Parathyroid adenoma (tissue), 2 donors: Measurements from ENCODE around the gene CAMTA1.

ENCODE experiments used
- H2AFZ ChIP-seq: fragments of 300-600 bp; sonication (generic); one replicate; pipeline ENCODE4 v1.7.0; 2017; ENCODE audit warnings: antibody characterized with exemption, mild to moderate bottlenecking
- H3K27ac ChIP-seq: fragments of 300-600 bp; sonication (generic); one replicate; pipeline ENCODE4 v1.7.0; 2017
- H3K27me3 ChIP-seq: fragments of 300-600 bp; sonication (generic); one replicate; pipeline ENCODE4 v1.7.0; 2017; ENCODE audit warnings: low read length; ENCODE audit not compliant: control insufficient read depth, insufficient read depth
- H3K36me3 ChIP-seq: fragments of 300-600 bp; sonication (generic); one replicate; pipeline ENCODE4 v1.7.0; 2017; ENCODE audit warnings: low read length; ENCODE audit not compliant: control insufficient read depth, insufficient read depth
- H3K4me1 ChIP-seq: fragments of 300-600 bp; sonication (generic); one replicate; pipeline ENCODE4 v1.7.0; 2017; ENCODE audit warnings: control low read depth
- H3K4me2 ChIP-seq: fragments of 300-600 bp; sonication (generic); one replicate; pipeline ENCODE4 v1.7.0; 2017; ENCODE audit warnings: low read length
- H3K4me3 ChIP-seq: fragments of 300-600 bp; sonication (generic); one replicate; pipeline ENCODE4 v1.7.0; 2017; ENCODE audit warnings: low read depth, low read length
- H3K79me2 ChIP-seq: fragments of 300-600 bp; sonication (generic); one replicate; pipeline ENCODE4 v1.7.0; 2017; ENCODE audit warnings: control low read depth
- H3K9ac ChIP-seq: fragments of 300-600 bp; sonication (generic); one replicate; pipeline ENCODE4 v1.7.0; 2017; ENCODE audit warnings: mild to moderate bottlenecking
- H3K9me3 ChIP-seq: fragments of 300-600 bp; sonication (generic); one replicate; pipeline ENCODE4 v1.7.0; 2017; ENCODE audit warnings: low read length; ENCODE audit not compliant: control insufficient read depth
- TF ChIP-seq, protein P1 (sequence below): fragments of 300-600 bp; sonication (generic); IDR thresholded peaks from one replicate; pipeline ENCODE4 v1.7.0; 2017; ENCODE audit warnings: antibody characterized with exemption, mild to moderate bottlenecking
- donor health status: primary hyperparathyroidism.

The CAMTA1 gene

DNA sequence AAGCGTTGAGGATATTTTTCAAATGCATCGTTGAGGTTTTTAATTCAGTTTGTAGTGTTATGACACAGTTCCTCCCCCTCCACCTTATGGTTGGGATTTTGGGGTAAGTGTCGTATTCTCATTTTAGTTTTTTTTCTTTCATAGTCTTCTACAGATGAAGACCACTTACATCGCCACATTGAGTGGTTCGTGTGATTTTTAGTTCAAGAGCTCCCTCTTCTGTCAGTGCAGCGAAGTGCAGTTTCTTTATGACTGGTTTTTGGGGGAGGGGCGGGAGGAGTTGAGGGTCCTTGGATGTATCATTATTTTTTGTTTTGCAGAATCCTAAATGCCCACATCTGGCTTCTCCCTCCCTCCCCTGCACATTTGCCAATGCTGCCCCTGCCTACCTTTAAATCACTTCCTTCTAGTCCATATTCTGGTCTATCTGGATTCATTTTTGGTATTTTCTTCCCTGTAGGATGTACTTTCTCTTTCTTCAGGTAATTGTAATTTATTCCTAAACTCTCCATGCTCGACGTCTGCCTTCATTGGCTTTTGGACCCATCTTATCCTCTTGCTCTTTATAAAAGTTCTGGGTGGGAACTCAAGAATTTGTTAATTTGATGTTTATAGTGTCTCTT is 433.1 kb downstream of the CAMTA1 start:
- no peaks in the 10 kb centered on the region for H3K9me3 ChIP-seq
- peaks cover 5% of the 10 kb centered on the region for H3K27me3 ChIP-seq
- no peak overlapping the region for H3K27ac ChIP-seq
- H3K4me1 ChIP-seq: no peaks in the 10 kb centered on the region
- no peaks in the 10 kb centered on the region for H3K79me2 ChIP-seq
- H2AFZ ChIP-seq: no peak overlapping the region
- no peak overlapping the region for H3K9ac ChIP-seq
- no peaks in the 10 kb centered on the region for H3K36me3 ChIP-seq
- H3K4me2 ChIP-seq: no peak overlapping the region
- TF ChIP-seq, protein P1, sequence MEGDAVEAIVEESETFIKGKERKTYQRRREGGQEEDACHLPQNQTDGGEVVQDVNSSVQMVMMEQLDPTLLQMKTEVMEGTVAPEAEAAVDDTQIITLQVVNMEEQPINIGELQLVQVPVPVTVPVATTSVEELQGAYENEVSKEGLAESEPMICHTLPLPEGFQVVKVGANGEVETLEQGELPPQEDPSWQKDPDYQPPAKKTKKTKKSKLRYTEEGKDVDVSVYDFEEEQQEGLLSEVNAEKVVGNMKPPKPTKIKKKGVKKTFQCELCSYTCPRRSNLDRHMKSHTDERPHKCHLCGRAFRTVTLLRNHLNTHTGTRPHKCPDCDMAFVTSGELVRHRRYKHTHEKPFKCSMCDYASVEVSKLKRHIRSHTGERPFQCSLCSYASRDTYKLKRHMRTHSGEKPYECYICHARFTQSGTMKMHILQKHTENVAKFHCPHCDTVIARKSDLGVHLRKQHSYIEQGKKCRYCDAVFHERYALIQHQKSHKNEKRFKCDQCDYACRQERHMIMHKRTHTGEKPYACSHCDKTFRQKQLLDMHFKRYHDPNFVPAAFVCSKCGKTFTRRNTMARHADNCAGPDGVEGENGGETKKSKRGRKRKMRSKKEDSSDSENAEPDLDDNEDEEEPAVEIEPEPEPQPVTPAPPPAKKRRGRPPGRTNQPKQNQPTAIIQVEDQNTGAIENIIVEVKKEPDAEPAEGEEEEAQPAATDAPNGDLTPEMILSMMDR: peak; percentile 64
- no peak overlapping the region for H3K4me3 ChIP-seq

DNA sequence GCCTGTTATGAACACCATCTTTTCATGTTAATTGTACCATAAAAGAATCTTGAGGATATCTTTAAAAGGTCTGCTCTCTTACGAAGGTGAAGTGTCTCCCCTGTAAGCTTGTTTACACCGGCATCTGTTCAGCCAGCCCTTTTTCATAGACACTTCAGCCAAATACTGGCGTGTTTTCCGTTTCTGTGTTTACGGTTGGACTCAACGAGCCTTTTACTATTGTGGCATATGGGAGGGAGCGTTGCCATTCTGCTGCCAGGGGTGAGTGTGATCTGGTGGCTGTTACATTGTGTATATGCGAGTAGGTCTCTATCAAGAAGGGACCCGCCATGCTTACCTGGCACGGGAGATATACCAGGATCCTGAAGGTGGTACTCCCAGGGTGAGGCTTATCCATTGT is 433.8 kb downstream of the CAMTA1 start:
- no peak overlapping the region for H2AFZ ChIP-seq
- H3K27me3 ChIP-seq: peaks cover 5% of the 10 kb centered on the region
- H3K4me1 ChIP-seq: no peaks in the 10 kb centered on the region
- H3K4me3 ChIP-seq: no peak overlapping the region
- no peak overlapping the region for H3K9ac ChIP-seq
- no peaks in the 10 kb centered on the region for H3K79me2 ChIP-seq
- H3K4me2 ChIP-seq: no peak overlapping the region
- H3K36me3 ChIP-seq: no peaks in the 10 kb centered on the region
- TF ChIP-seq, protein P1: no peak
- H3K9me3 ChIP-seq: no peaks in the 10 kb centered on the region
- H3K27ac ChIP-seq: no peak overlapping the region

DNA sequence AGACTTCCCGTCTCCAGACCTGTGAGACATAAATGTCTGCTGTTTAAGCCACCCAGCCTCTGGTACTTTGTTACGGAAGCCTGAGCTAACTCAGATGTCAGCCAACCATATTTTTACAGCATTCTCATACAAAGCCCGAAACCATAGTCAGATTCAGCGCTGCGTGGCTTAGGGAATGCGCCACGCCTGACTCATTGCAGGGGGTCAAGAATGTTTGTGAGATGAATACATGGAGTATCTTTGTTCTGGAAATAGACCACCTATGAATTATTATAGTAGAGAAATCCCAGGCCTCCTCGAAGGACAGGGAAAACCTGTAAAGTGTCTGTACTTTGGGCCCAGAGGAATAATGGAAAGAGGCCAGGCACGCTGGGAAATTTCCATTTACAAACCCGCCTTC is 434.8 kb downstream of the CAMTA1 start:
- Histone ChIP-seq H3K4me3 (no peak overlapping the region), H3K27me3 (peaks cover 5% of the 10 kb centered on the region), H3K79me2 (no peaks in the 10 kb centered on the region), H2AFZ (no peak overlapping the region), H3K9me3 (no peaks in the 10 kb centered on the region), H3K36me3 (no peaks in the 10 kb centered on the region), H3K4me2 (no peak overlapping the region), H3K9ac (no peak overlapping the region), H3K27ac (no peak overlapping the region), H3K4me1 (no peaks in the 10 kb centered on the region)
- TF ChIP-seq, protein P1: no peak

DNA sequence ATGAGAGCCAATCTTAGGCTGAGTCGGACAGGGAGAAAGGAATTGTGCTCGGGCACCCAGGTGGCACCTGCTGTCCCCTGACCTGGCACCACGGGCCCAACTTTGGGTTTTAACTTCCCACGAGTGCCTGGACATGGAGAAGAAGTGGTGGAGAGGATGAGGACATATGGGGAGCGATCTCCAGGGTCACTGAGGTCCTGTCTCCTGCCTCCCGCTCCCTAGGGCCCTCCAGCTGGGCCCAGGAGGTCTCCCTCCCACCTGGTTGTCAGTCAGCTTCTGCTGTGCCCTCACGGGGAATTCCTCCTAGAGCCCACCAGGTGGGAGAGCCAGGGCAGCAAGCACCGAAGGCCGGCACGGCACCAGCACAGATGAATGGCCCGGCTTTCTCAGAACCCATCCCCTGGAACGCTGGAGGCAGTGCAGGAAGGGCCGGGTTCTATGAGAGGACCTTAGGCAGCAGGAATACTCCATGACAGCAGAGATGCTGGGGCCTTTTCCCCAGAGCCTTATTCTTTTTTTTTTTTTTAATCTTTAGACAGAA is 435.5 kb downstream of the CAMTA1 start:
- TF ChIP-seq, protein P1: no peak
- Histone ChIP-seq H3K27me3 (peaks cover 5% of the 10 kb centered on the region), H3K4me3 (no peak overlapping the region), H3K9me3 (no peaks in the 10 kb centered on the region), H3K27ac (no peak overlapping the region), H3K9ac (no peak overlapping the region), H3K79me2 (no peaks in the 10 kb centered on the region), H2AFZ (no peak overlapping the region), H3K4me2 (no peak overlapping the region), H3K36me3 (no peaks in the 10 kb centered on the region), H3K4me1 (no peaks in the 10 kb centered on the region)
